Vagina (tissue), 2 donors: ENCODE results near the gene COL23A1.

Experiments used
- POLR2A ChIP-seq, 2 donors: fragments of 450-650 bp; IDR thresholded peaks; one replicate each; pipeline ENCODE4 v1.6.1; 2017; ENCODE audit warnings: antibody characterized with exemption in 2 of 2, mild to moderate bottlenecking in 2 of 2, moderate library complexity in 2 of 2
- POLR2AphosphoS5 ChIP-seq, 2 donors: sonication (generic); formaldehyde crosslinking; IDR thresholded peaks; one replicate each; pipeline ENCODE4 v1.9.0; 2017; ENCODE audit warnings: antibody characterized with exemption in 2 of 2, mild to moderate bottlenecking in 2 of 2, low read depth in 1 of 2; ENCODE audit not compliant: insufficient read depth in 1 of 2
- TF ChIP-seq, protein P1 (sequence below), 3 experiments: fragments of 450-650 bp in 2 of 3; fragments of 200-600 bp in 1 of 3; sonication (generic) in 1 of 3; IDR thresholded peaks; one replicate each; pipeline ENCODE4 v1.5.1; 2017 to 2019; ENCODE audit warnings: antibody characterized with exemption in 3 of 3, mild to moderate bottlenecking in 2 of 3, moderate library complexity in 2 of 3

DNA sequence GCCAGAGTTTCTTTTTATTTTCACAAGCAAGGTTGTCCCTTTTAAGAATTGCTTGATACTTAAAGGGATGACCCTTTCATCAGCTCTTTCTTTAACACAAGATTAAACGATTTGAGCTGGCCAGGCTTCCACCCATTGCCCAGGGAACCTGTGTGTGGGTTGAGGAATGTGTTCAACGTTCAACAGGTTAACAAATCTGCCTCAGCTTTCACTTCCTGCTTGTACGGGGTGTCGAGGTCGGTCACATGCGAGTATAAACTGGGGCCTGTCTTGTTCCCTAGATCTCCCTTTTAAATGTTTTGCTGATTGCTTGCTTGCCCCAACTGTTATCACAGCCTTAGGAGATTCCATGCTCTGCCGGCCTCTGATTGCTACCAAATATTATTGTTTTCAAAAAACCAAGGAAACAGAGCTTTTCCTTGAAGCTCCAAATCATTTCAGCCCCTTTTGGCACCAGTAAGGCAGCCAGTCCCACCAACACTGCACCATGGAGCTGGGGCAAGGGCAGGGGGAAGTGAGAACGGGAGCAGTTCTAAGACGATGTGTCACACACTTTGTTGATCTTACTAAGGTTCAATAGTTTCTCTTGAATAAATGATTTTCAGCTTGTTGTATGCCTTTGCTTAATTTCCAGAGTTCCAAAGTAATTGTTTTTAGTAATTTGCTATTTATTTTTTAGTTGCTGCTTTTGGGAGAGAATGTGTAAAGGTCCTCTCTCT is 47.3 kb upstream of the COL23A1 start:
- TF ChIP-seq POLR2AphosphoS5 (IDR thresholded peaks at IDR 0.05; ENCODE audit: insufficient read depth in 1 of 2, low read depth in 1 of 2) (no peak), POLR2A (IDR thresholded peaks at IDR 0.05) (no peak)
- TF ChIP-seq, protein P1, sequence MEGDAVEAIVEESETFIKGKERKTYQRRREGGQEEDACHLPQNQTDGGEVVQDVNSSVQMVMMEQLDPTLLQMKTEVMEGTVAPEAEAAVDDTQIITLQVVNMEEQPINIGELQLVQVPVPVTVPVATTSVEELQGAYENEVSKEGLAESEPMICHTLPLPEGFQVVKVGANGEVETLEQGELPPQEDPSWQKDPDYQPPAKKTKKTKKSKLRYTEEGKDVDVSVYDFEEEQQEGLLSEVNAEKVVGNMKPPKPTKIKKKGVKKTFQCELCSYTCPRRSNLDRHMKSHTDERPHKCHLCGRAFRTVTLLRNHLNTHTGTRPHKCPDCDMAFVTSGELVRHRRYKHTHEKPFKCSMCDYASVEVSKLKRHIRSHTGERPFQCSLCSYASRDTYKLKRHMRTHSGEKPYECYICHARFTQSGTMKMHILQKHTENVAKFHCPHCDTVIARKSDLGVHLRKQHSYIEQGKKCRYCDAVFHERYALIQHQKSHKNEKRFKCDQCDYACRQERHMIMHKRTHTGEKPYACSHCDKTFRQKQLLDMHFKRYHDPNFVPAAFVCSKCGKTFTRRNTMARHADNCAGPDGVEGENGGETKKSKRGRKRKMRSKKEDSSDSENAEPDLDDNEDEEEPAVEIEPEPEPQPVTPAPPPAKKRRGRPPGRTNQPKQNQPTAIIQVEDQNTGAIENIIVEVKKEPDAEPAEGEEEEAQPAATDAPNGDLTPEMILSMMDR (IDR thresholded peaks at IDR 0.05) = no peak
